Measurements from ENCODE around the gene TRPM3. TPM values are rescaled to one million over a fixed set of nuclear protein-coding genes. Genes with fewer than 3 reads are reported as not detected.

The TRPM3 gene
- total and polyA plus RNA-seq, 2 donors (not counting 1 experiment from before 2014, with no cell fraction given), result not detected

DNA sequence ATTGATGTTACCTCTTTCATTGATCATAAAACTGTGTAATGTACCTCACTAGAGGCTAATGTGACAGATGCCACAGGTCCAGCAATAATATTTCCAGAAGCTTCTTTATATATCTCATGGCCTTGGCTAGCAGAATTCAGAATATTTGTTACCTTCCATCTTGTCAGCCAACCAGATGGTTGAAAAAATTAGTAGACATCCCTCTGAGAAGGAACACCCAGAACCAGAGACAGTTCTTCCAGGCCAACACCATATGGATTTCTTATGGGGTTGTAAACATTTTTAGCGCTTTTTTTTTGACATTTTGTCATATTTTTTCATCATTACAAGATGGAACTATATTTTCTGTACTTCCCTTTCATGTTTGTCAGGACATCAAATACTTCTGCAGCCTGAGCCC is 428.2 kb downstream of the TRPM3 start:
- no peak overlapping the region for H3K4me2 ChIP-seq (replicated peaks; ENCODE audit: low read depth, low read length, poor library complexity, severe bottlenecking)
- H3K9me3 ChIP-seq (ENCODE audit: control extremely low read depth in 1 of 3, control insufficient read depth in 2 of 3, insufficient read depth in 1 of 3, low read length in 2 of 3), result no peaks in the 10 kb centered on the region
- H3K9ac ChIP-seq (ENCODE audit: low read length), result no peak overlapping the region
- Mint-ChIP-seq H3K27ac (no peak overlapping the region), H3K4me3 (no peak overlapping the region), H3K4me1 (no peaks in the 10 kb centered on the region), H3K9me3 (ENCODE audit: insufficient read depth) (no peaks in the 10 kb centered on the region), H3K27me3 (peaks cover 11% of the 10 kb centered on the region)
- no peaks in the 10 kb centered on the region for H4K20me1 ChIP-seq (ENCODE audit: control insufficient read depth, insufficient read depth, low read length, poor library complexity, severe bottlenecking)
- CTCF ChIA-PET, result no interaction called here
- POLR2A ChIA-PET, result no interaction called here
- no peak overlapping the region for H2AFZ ChIP-seq (ENCODE audit: insufficient read depth, low read depth, low read length, poor library complexity, severe bottlenecking)
- DNase-seq, result no peak
- TF ChIP-seq, protein P1, sequence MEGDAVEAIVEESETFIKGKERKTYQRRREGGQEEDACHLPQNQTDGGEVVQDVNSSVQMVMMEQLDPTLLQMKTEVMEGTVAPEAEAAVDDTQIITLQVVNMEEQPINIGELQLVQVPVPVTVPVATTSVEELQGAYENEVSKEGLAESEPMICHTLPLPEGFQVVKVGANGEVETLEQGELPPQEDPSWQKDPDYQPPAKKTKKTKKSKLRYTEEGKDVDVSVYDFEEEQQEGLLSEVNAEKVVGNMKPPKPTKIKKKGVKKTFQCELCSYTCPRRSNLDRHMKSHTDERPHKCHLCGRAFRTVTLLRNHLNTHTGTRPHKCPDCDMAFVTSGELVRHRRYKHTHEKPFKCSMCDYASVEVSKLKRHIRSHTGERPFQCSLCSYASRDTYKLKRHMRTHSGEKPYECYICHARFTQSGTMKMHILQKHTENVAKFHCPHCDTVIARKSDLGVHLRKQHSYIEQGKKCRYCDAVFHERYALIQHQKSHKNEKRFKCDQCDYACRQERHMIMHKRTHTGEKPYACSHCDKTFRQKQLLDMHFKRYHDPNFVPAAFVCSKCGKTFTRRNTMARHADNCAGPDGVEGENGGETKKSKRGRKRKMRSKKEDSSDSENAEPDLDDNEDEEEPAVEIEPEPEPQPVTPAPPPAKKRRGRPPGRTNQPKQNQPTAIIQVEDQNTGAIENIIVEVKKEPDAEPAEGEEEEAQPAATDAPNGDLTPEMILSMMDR (IDR thresholded peaks at IDR 0.05), result no peak
- no peak for TF ChIP-seq EZH2 (IDR thresholded peaks at IDR 0.05; ENCODE audit: borderline replicate concordance, insufficient read depth, low read depth, low read length, poor library complexity, severe bottlenecking)
- H3K4me3 ChIP-seq (ENCODE audit: control extremely low read depth in 1 of 5, extremely low read depth in 1 of 5, insufficient read depth in 1 of 5, low read depth in 2 of 5, low read length in 4 of 5), result no peak overlapping the region
- intact Hi-C loops (cut with micrococcal nuclease), result no loop called here
- H3K27ac ChIP-seq (ENCODE audit: low read length in 2 of 2), result no peak overlapping the region
- no peaks in the 10 kb centered on the region for H3K4me1 ChIP-seq (ENCODE audit: control insufficient read depth in 2 of 2, insufficient read depth in 2 of 2, low read length in 2 of 2)
- WGBS (ENCODE audit: insufficient coverage), result no CpG with 5 or more reads among the region's 1 CpG
- H3K27me3 ChIP-seq (replicated peaks in 1 of 4; ENCODE audit: control extremely low read depth in 1 of 4, control insufficient read depth in 3 of 4, insufficient read depth in 4 of 4, low read length in 3 of 4), result no peaks in the 10 kb centered on the region
- H3K36me3 ChIP-seq (replicated peaks in 1 of 2; ENCODE audit: control extremely low read depth in 1 of 2, control insufficient read depth in 1 of 2, extremely low read depth in 1 of 2, insufficient read depth in 2 of 2, low read length in 1 of 2), result no peaks in the 10 kb centered on the region
- ATAC-seq (ENCODE audit: low read depth), result no peak
- H3K79me2 ChIP-seq (ENCODE audit: control insufficient read depth, insufficient read depth, low read length), result no peaks in the 10 kb centered on the region

DNA sequence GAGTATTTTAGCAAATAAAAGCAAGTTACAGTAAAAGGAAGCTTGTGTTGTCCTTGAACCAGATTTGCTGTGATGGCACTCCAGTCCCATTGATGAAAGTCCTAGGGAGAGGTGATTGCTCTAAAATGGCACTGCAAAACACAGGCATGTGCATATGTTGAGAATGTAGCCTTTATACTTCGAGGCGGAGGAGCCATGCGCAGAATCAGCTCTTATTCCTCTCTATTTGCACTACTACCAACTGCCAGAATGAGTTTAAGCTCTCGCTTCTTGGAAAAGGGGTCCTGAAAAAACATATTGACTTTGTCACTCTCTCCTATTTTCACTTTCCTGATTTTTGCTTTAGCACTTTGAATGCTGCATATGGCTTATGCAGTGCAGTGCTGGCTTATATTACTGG is 429.0 kb downstream of the TRPM3 start:
- intact Hi-C loops (cut with micrococcal nuclease), result no loop called here
- ChIA-PET POLR2A (no interaction called here), CTCF (no interaction called here)
- ATAC-seq (ENCODE audit: low read depth) (no peak), DNase-seq (no peak)
- no peak for TF ChIP-seq EZH2 (IDR thresholded peaks at IDR 0.05; ENCODE audit: borderline replicate concordance, insufficient read depth, low read depth, low read length, poor library complexity, severe bottlenecking)
- TF ChIP-seq, protein P1 (IDR thresholded peaks at IDR 0.05), result no peak
- WGBS (ENCODE audit: insufficient coverage), result 100% methylated on average over 3 of the region's 4 CpGs
- Histone ChIP-seq H3K4me2 (replicated peaks; ENCODE audit: low read depth, low read length, poor library complexity, severe bottlenecking) (no peak overlapping the region), H3K79me2 (ENCODE audit: control insufficient read depth, insufficient read depth, low read length) (no peaks in the 10 kb centered on the region), H3K27ac (ENCODE audit: low read length in 2 of 2) (no peak overlapping the region), H3K9ac (ENCODE audit: low read length) (no peak overlapping the region), H2AFZ (ENCODE audit: insufficient read depth, low read depth, low read length, poor library complexity, severe bottlenecking) (no peak overlapping the region), H3K4me1 (ENCODE audit: control insufficient read depth in 2 of 2, insufficient read depth in 2 of 2, low read length in 2 of 2) (no peaks in the 10 kb centered on the region), H3K4me3 (ENCODE audit: control extremely low read depth in 1 of 5, extremely low read depth in 1 of 5, insufficient read depth in 1 of 5, low read depth in 2 of 5, low read length in 4 of 5) (no peak overlapping the region), H3K36me3 (replicated peaks in 1 of 2; ENCODE audit: control extremely low read depth in 1 of 2, control insufficient read depth in 1 of 2, extremely low read depth in 1 of 2, insufficient read depth in 2 of 2, low read length in 1 of 2) (no peaks in the 10 kb centered on the region), H3K9me3 (ENCODE audit: control extremely low read depth in 1 of 3, control insufficient read depth in 2 of 3, insufficient read depth in 1 of 3, low read length in 2 of 3) (no peaks in the 10 kb centered on the region), H3K27me3 (replicated peaks in 1 of 4; ENCODE audit: control extremely low read depth in 1 of 4, control insufficient read depth in 3 of 4, insufficient read depth in 4 of 4, low read length in 3 of 4) (no peaks in the 10 kb centered on the region), H4K20me1 (ENCODE audit: control insufficient read depth, insufficient read depth, low read length, poor library complexity, severe bottlenecking) (no peaks in the 10 kb centered on the region)
- H3K4me3 Mint-ChIP-seq, result no peak overlapping the region
- H3K27me3 Mint-ChIP-seq, result peaks cover 16% of the 10 kb centered on the region
- no peaks in the 10 kb centered on the region for H3K9me3 Mint-ChIP-seq (ENCODE audit: insufficient read depth)
- no peak overlapping the region for H3K27ac Mint-ChIP-seq
- no peaks in the 10 kb centered on the region for H3K4me1 Mint-ChIP-seq
